ENCODE measurements around the gene SLC15A1. TPM values are rescaled to one million over a fixed set of nuclear protein-coding genes. Genes with fewer than 3 reads are reported as not detected.

Gene SLC15A1
- total RNA-seq, 4 donors from 2014 or later = 0.57 TPM; not detected in 3

DNA sequence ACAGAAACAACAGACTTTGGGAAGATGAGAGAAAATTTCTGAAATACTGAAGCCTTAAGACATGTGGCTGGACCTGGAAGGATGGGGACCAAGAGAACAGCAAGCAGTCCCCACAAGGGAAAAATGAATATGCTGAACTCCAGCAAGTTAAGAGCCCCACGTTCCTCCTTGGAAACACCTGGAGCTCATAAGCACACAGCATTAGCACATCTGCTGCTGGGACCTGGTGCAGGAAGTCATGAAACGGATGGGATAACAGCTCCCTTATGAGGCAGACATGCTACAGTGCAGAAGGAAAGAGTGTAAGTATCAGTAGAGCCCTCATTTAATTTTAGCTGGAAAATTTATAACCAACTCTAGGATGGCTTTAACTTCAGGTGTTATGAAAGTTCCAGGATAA lies 67.3 kb downstream of the SLC15A1 start:
- ATAC-seq = no peak
- Histone ChIP-seq H3K27me3 (no peaks in the 10 kb centered on the region), H3K4me3 (no peak overlapping the region)

DNA sequence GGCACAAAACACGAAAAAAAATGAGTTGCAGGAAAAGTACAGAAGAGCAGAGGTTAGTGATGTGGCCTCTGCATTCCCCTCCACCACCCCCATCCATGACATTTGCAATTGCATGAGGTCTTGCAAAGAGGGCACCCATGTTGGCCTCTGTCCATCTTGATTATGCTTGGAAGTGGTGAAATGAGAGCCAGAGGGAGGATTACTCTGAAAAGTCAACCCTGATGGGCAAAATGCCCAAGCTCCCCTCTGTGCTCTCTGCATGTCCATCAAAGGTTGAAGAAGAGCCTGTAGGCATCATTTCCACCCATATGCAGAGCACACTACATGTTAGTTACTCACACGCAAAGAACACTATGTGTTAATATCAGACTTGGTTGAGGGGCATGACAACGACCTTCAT lies 71.4 kb downstream of the SLC15A1 start:
- Histone ChIP-seq H3K36me3 (no peaks in the 10 kb centered on the region), H3K4me3 (no peak overlapping the region), H3K9me3 (no peaks in the 10 kb centered on the region), H3K4me1 (peaks cover 0 to 11% (median 0%) of the 10 kb centered on the region in 3 donors), H3K27ac (no peak overlapping the region), H3K27me3 (no peaks in the 10 kb centered on the region)
- WGBS, 2 donors (ENCODE audit: low coverage in 1 of 2) = 87 to 100% methylated on average over 2 to 3 of the region's 3 CpGs
- no peak for TF ChIP-seq EP300 (IDR thresholded peaks at IDR 0.05)
- no peak for TF ChIP-seq POLR2A (IDR thresholded peaks at IDR 0.05)
- TF ChIP-seq, protein P1, sequence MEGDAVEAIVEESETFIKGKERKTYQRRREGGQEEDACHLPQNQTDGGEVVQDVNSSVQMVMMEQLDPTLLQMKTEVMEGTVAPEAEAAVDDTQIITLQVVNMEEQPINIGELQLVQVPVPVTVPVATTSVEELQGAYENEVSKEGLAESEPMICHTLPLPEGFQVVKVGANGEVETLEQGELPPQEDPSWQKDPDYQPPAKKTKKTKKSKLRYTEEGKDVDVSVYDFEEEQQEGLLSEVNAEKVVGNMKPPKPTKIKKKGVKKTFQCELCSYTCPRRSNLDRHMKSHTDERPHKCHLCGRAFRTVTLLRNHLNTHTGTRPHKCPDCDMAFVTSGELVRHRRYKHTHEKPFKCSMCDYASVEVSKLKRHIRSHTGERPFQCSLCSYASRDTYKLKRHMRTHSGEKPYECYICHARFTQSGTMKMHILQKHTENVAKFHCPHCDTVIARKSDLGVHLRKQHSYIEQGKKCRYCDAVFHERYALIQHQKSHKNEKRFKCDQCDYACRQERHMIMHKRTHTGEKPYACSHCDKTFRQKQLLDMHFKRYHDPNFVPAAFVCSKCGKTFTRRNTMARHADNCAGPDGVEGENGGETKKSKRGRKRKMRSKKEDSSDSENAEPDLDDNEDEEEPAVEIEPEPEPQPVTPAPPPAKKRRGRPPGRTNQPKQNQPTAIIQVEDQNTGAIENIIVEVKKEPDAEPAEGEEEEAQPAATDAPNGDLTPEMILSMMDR (IDR thresholded peaks at IDR 0.05) = no peak
- no peak for TF ChIP-seq POLR2AphosphoS5 (IDR thresholded peaks at IDR 0.05)
- no peak for ATAC-seq

More for the DNA sequence above, 67.3 kb downstream of the SLC15A1 start:
- TF ChIP-seq EP300 (IDR thresholded peaks at IDR 0.05) (no peak), POLR2A (IDR thresholded peaks at IDR 0.05) (no peak), POLR2AphosphoS5 (IDR thresholded peaks at IDR 0.05) (no peak)
- TF ChIP-seq, protein P1 (IDR thresholded peaks at IDR 0.05) = no peak
- no peak overlapping the region for H3K27ac ChIP-seq
- no peaks in the 10 kb centered on the region for H3K36me3 ChIP-seq
- no peaks in the 10 kb centered on the region for H3K4me1 ChIP-seq
- WGBS, 2 donors (ENCODE audit: low coverage in 1 of 2) = 20 to 35% methylated on average over 1 to 2 of the region's 2 CpGs
- no peaks in the 10 kb centered on the region for H3K9me3 ChIP-seq

DNA sequence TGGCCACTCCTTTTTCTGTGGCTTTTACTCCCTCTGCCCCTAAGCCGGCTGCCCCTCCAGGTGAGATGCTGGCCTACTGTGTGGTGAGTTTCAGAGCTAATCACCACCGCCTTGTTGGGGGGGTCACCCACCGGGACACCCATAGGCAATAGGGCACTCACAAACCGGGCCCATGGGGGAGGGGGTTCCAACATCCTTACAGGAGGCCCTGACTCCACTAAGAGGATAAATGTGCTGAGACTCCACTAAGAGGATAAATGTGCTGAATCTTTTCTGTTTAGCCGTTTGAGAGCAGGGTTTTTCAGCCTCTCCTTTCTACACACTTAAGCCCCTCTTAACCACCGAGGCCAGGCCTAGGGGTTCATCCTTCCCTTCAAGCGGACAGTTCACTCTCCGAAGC lies 73.7 kb downstream of the SLC15A1 start:
- WGBS, 2 donors (ENCODE audit: low coverage in 1 of 2) = 86 to 89% methylated on average over 2 to 5 of the region's 8 CpGs
- no peak for ATAC-seq

DNA sequence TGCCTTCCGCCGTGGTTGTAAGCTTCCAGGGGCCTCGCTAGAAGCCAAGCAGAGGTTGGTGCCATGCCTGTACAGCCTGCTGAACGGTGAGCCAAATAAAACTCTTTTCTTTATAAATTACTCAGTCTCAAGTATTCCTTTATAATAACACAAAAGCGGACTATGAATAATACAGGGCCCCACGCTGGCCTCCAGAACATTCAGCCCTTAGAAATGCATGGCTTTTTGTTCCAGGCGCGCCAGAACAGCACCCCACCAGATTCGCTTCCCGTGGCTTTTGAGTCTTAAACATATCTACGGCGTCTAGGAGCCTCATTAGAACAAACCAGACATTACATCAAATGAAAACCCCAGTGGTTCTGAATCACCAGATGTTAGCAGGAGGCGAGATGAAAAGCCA lies 75.1 kb downstream of the SLC15A1 start:
- Histone ChIP-seq H3K27ac (peak overlapping the region in 1 of 4 donors; percentile 48), H3K9me3 (no peaks in the 10 kb centered on the region), H3K4me1 (peaks cover 0 to 24% (median 4%) of the 10 kb centered on the region in 3 donors), H3K27me3 (no peaks in the 10 kb centered on the region), H3K4me3 (no peak overlapping the region), H3K36me3 (no peaks in the 10 kb centered on the region)
- 71 to 74% methylated on average over 4 to 13 of the region's 13 CpGs for WGBS, 2 donors (ENCODE audit: low coverage in 1 of 2)
- no peak for TF ChIP-seq EP300 (IDR thresholded peaks at IDR 0.05)
- TF ChIP-seq POLR2AphosphoS5 (IDR thresholded peaks at IDR 0.05) = no peak
- no peak for TF ChIP-seq POLR2A (IDR thresholded peaks at IDR 0.05)
- TF ChIP-seq, protein P1 (IDR thresholded peaks at IDR 0.05) = no peak
- no peak for ATAC-seq

More for the DNA sequence above, 73.7 kb downstream of the SLC15A1 start:
- H3K4me1 ChIP-seq = peaks cover 0 to 12% (median 0%) of the 10 kb centered on the region in 3 donors
- no peaks in the 10 kb centered on the region for H3K27me3 ChIP-seq
- H3K36me3 ChIP-seq = no peaks in the 10 kb centered on the region
- no peak overlapping the region for H3K27ac ChIP-seq
- no peak overlapping the region for H3K4me3 ChIP-seq
- no peak for TF ChIP-seq EP300 (IDR thresholded peaks at IDR 0.05)
- TF ChIP-seq, protein P1 (IDR thresholded peaks at IDR 0.05) = no peak
- TF ChIP-seq POLR2A (IDR thresholded peaks at IDR 0.05) = no peak
- TF ChIP-seq POLR2AphosphoS5 (IDR thresholded peaks at IDR 0.05) = no peak
- H3K9me3 ChIP-seq = no peaks in the 10 kb centered on the region

DNA sequence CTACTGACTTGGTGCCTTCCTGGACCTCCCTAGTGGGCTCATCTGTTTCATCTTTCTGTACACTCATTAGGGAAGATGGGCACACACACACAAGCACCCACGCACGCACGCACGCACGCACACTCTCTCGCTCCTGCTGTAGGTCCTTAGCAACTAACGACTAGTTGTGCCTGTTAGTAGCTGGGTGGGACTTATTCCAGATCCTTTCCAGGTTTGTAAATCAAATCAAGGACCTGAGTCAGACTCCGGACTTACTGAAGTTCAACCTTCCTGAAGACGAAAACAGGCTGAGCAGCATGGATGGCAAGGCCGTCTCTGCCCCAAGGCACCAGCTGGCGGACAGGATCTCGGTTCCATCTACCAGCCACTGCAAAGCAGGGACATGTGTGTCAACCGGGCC lies 76.2 kb downstream of the SLC15A1 start:
- no peak for ATAC-seq
- no peaks in the 10 kb centered on the region for H3K36me3 ChIP-seq
- no peaks in the 10 kb centered on the region for H3K27me3 ChIP-seq
- H3K27ac ChIP-seq = no peak overlapping the region
- 86 to 91% methylated on average over 1 to 6 of the region's 13 CpGs for WGBS, 2 donors (ENCODE audit: low coverage in 1 of 2)
- TF ChIP-seq EP300 (IDR thresholded peaks at IDR 0.05) (no peak), POLR2AphosphoS5 (IDR thresholded peaks at IDR 0.05) (no peak), POLR2A (IDR thresholded peaks at IDR 0.05) (no peak)
- TF ChIP-seq, protein P1 (IDR thresholded peaks at IDR 0.05) = no peak
- peaks cover 0 to 24% (median 4%) of the 10 kb centered on the region in 3 donors for H3K4me1 ChIP-seq
- H3K9me3 ChIP-seq = no peaks in the 10 kb centered on the region
- no peak overlapping the region for H3K4me3 ChIP-seq

Data from gastroesophageal sphincter (tissue), 4 donors.